GM12878 (cell line): ENCODE measurements around the gene ARRDC5. TPM values are rescaled to one million over a fixed set of nuclear protein-coding genes. Genes with fewer than 3 reads are reported as not detected.

ENCODE experiments used
- ATAC-seq: fragments of 200-7000 bp; cut with Tn5 transposase; 3 replicates; pipeline ENCODE4 v1.9.1; 2020; ENCODE audit warnings: mild to moderate bottlenecking, moderate library complexity
- BruUV-seq: library from RNA; stranded (reverse); fragments of 400-500 nt; replicated peaks from 2 replicates; lab custom pipeline; 2021; lab: Mats Ljungman, UMichigan
- CTCF ChIA-PET: fragments of 300-600 bp; sonication (Branson Sonifier 250); formaldehyde crosslinking; extraction: SDS; loops from one replicate; lab custom pipeline; 2021; ENCODE audit warnings: inconsistent platforms; lab: Yijun Ruan, JAX
- POLR2A ChIA-PET: fragments of 350-600 bp; formaldehyde crosslinking; extraction: SDS; loops from one replicate; lab custom pipeline; 2021; ENCODE audit warnings: inconsistent platforms; lab: Charles Lee
- RAD21 ChIA-PET: fragments of 300-600 bp; sonication (Branson Sonifier 250); formaldehyde crosslinking; loops from one replicate; lab custom pipeline; 2023; ENCODE audit warnings: antibody characterized with exemption; ENCODE audit not compliant: unreplicated experiment; lab: Charles Lee
- SMC1A ChIA-PET: fragments of 300-600 bp; sonication (Branson Sonifier 250); formaldehyde crosslinking; loops from one replicate; lab custom pipeline; 2023; ENCODE audit not compliant: unreplicated experiment, uncharacterized antibody; lab: Charles Lee
- DNase-seq: peaks from one replicate; pipeline ENCODE4 v3.0.0-alpha.2; 2011; ENCODE audit warnings: low read depth, low spot score
- FAIRE-seq: peaks from 3 replicates; lab custom pipeline; 2011; peaks lifted over from hg19 to GRCh38; lab: Jason Lieb, UNC
- H2AFZ ChIP-seq: 2 replicates; pipeline ENCODE4 v1.6.0; 2011; ENCODE audit warnings: low read depth, low read length, control low read depth; ENCODE audit not compliant: control insufficient read depth
- H3K27ac ChIP-seq: 2 replicates; pipeline ENCODE4 v1.5.1; 2011; ENCODE audit warnings: control low read depth; ENCODE audit not compliant: control insufficient read depth, insufficient read depth
- H3K27me3 ChIP-seq, 2 experiments: replicated peaks in 1 of 2; 2 replicates each; pipeline versions ENCODE4 v1.6.0 to v1.6.1; 2011; ENCODE audit warnings: low read length in 1 of 2; ENCODE audit not compliant: control insufficient read depth in 2 of 2, insufficient read depth in 2 of 2
- H3K36me3 ChIP-seq, 2 experiments: 2 replicates each; pipeline ENCODE4 v1.5.1; 2011; ENCODE audit warnings: low read length in 1 of 2; ENCODE audit not compliant: control insufficient read depth in 2 of 2, insufficient read depth in 2 of 2
- H3K4me1 ChIP-seq: 2 replicates; pipeline ENCODE4 v1.6.1; 2011; ENCODE audit warnings: mild to moderate bottlenecking, low read length, moderate library complexity, mixed read lengths; ENCODE audit not compliant: control insufficient read depth, insufficient read depth
- H3K4me2 ChIP-seq: 2 replicates; pipeline ENCODE4 v1.6.0; 2011; ENCODE audit warnings: control low read depth; ENCODE audit not compliant: control insufficient read depth, insufficient read depth
- H3K4me3 ChIP-seq: fragments of 200-600 bp; sonication (generic); 2 replicates; pipeline ENCODE4 v1.5.1; 2016
- H3K79me2 ChIP-seq: 2 replicates; pipeline ENCODE4 v1.6.0; 2011; ENCODE audit warnings: low read length; ENCODE audit not compliant: control insufficient read depth, insufficient read depth
- H3K9ac ChIP-seq: 2 replicates; pipeline ENCODE4 v1.8.0; 2011; ENCODE audit warnings: low read length, control low read depth, mixed read lengths; ENCODE audit not compliant: control insufficient read depth, insufficient read depth
- H3K9me3 ChIP-seq: replicated peaks from 3 replicates; pipeline ENCODE4 v1.5.1; 2011; ENCODE audit warnings: mild to moderate bottlenecking, low read length; ENCODE audit not compliant: control insufficient read depth, insufficient read depth
- H4K20me1 ChIP-seq: 2 replicates; pipeline ENCODE4 v1.6.0; 2011; ENCODE audit not compliant: control insufficient read depth, insufficient read depth
- ATF2 ChIP-seq: IDR thresholded peaks from 2 replicates; pipeline ENCODE4 v1.6.1; 2012; ENCODE audit warnings: low read length, inconsistent platforms
- BHLHE40 ChIP-seq, 2 experiments: fragments of 450-650 bp in 1 of 2; IDR thresholded peaks; 2 replicates each; pipeline ENCODE4 v1.6.1; 2011 to 2017; ENCODE audit warnings: low read depth in 2 of 2, borderline replicate concordance in 1 of 2, improper control_type of control experiment in 1 of 2, low read length in 1 of 2, mild to moderate bottlenecking in 1 of 2
- CEBPZ ChIP-seq: fragments of 150-350 bp; IDR thresholded peaks from 2 replicates; pipeline ENCODE4 v1.6.1; 2016; ENCODE audit warnings: low read depth, low read length
- IKZF1 ChIP-seq: fragments of 450-650 bp; conservative IDR thresholded peaks from 2 replicates; pipeline ENCODE4 v1.6.1; 2017; ENCODE audit warnings: antibody characterized with exemption, mild to moderate bottlenecking
- KAT2A ChIP-seq: conservative IDR thresholded peaks from 2 replicates; pipeline ENCODE4 v1.6.1; 2011; ENCODE audit warnings: low read depth, low read length; ENCODE audit not compliant: control insufficient read depth
- PRDM15 ChIP-seq: fragments of 450-650 bp; formaldehyde crosslinking; IDR thresholded peaks from 2 replicates; pipeline ENCODE4 v1.4.0; 2020; ENCODE audit warnings: mild to moderate bottlenecking, moderate library complexity
- SMAD1 ChIP-seq: fragments of 450-650 bp; IDR thresholded peaks from 2 replicates; pipeline ENCODE4 v1.6.1; 2018; ENCODE audit warnings: mild to moderate bottlenecking, low read depth; ENCODE audit not compliant: partially characterized antibody
- SMARCA5 ChIP-seq: fragments of 450-650 bp; IDR thresholded peaks from 2 replicates; pipeline ENCODE4 v1.6.1; 2017; ENCODE audit warnings: mild to moderate bottlenecking
- SMC3 ChIP-seq: IDR thresholded peaks from 2 replicates; pipeline ENCODE4 v1.6.1; 2011; ENCODE audit warnings: low read length, improper control_type of control experiment, borderline replicate concordance
- ZBTB40 ChIP-seq: fragments of 450-650 bp; IDR thresholded peaks from 2 replicates; pipeline ENCODE4 v1.6.1; 2016; ENCODE audit warnings: mild to moderate bottlenecking, moderate library complexity, borderline replicate concordance
- WGBS: methylation state at CpG from one replicate; pipeline ENCODE4 v1.1.6; 2016; ENCODE audit warnings: low lambda C conversion rate; ENCODE audit not compliant: insufficient replicate concordance, insufficient coverage; ENCODE audit errors: missing lambda C conversion rate; 5-methylcytosine and 5-hydroxymethylcytosine counted together
- in situ Hi-C: fragments of 300-500 bp; cut with MboI; formaldehyde crosslinking; loops from 9 replicates; pipeline ENCODE4 v1.14.3; 2018; ENCODE audit warnings: mixed read lengths
- intact Hi-C: fragments of 100-400 bp; cut with micrococcal nuclease; formaldehyde crosslinking; loops from one replicate; pipeline ENCODE4 v1.14.2; 2022; ENCODE audit not compliant: unreplicated experiment
- polyA plus RNA-seq, 11 experiments: library from polyadenylated mRNA; depleted of rRNA in 4 of 11; unstranded in 6 of 11; stranded (reverse) in 5 of 11; fragments of >200 nt; fragmentation: Nextera tagmentation in 4 of 11; fragmentation: Illumina TruSeq in 1 of 11; extraction: Ambion mirVana in 4 of 11; extraction: Trizol in 1 of 11; gene quantifications; 1 replicate in 1 of 11; 2 replicates in 10 of 11; pipeline versions ENCODE4 v1.2.1 to v1.2.3, GENCODE V29; 2011 to 2016; ENCODE audit warnings: inconsistent platforms in 2 of 11, missing spikeins in 2 of 11, low read depth in 1 of 11
- total RNA-seq, 4 experiments: library from RNA; depleted of rRNA in 3 of 4; stranded (reverse); fragments of >200 nt in 3 of 4; fragmentation: Illumina TruSeq in 1 of 4; extraction: Trizol in 1 of 4; gene quantifications; 2 replicates each; pipeline versions ENCODE4 v1.2.1 to v1.2.3, GENCODE V29; 2013 to 2021

The ARRDC5 gene
- total and polyA plus RNA-seq, 10 of the 15 experiments (the other 5 are each of a cell fraction or from before 2014, with no cell fraction given), result 0.03 to 0.38 (median 0.12) TPM; not detected in 2

- no peak overlapping the region for H3K4me2 ChIP-seq
- H3K9me3 ChIP-seq, result no peaks in the 10 kb centered on the region
- H3K36me3 ChIP-seq, result peaks cover 3 to 22% of the 10 kb centered on the region in 2 experiments
- SMC1A ChIA-PET, result no interaction called here
- ATAC-seq (no peak), FAIRE-seq (no peak), DNase-seq (no peak)
- intact Hi-C loops (no loop called here), in situ Hi-C loops (no loop called here)
- no TSS peak for BruUV-seq
- H3K4me3 ChIP-seq, result no peak overlapping the region
- peaks cover 9% of the 10 kb centered on the region for H3K79me2 ChIP-seq
- no peak overlapping the region for H2AFZ ChIP-seq
- no peak overlapping the region for H3K27ac ChIP-seq
- H3K9ac ChIP-seq, result no peak overlapping the region
- H4K20me1 ChIP-seq, result no peaks in the 10 kb centered on the region
- H3K4me1 ChIP-seq, result no peaks in the 10 kb centered on the region
- POLR2A ChIA-PET, result no interaction called here
- 92% methylated on average over 21 of the region's 21 CpGs for WGBS
- RAD21 ChIA-PET, result no interaction called here
- CTCF ChIA-PET, result no interaction called here
- H3K27me3 ChIP-seq, result no peaks in the 10 kb centered on the region
- no peak for TF ChIP-seq SMARCA5
- no peak for TF ChIP-seq PRDM15 (CRISPR knock-in tag)
- TF ChIP-seq ZBTB40, result no peak
- no peak for TF ChIP-seq KAT2A
- TF ChIP-seq SMC3, result no peak
- TF ChIP-seq SMAD1, result no peak
- TF ChIP-seq CEBPZ, result no peak
- no peak for TF ChIP-seq ATF2
- no peak for TF ChIP-seq IKZF1
- TF ChIP-seq BHLHE40 (IDR thresholded peaks at IDR 0.05; ENCODE audit: borderline replicate concordance in 1 of 2, low read depth in 2 of 2, low read length in 1 of 2), result no peak
These were observed 20.6 kb upstream of the ARRDC5 start for GRCh38 chr19:4923276-4923747.
